B cell (primary cell): ENCODE measurements around the gene MYO5C. TPM values are rescaled to one million over a fixed set of nuclear protein-coding genes. Genes with fewer than 3 reads are reported as not detected.

Source experiments
- ATAC-seq: fragments of 200-7000 bp; cut with Tn5 transposase; one replicate; pipeline ENCODE4 v1.10.0; 2021; ENCODE audit warnings: low read depth, mild to moderate bottlenecking, moderate number of reproducible peaks, moderate library complexity
- CTCF ChIA-PET: fragments of 350-600 bp; sonication (Branson Sonifier 250); formaldehyde crosslinking; loops from one replicate; lab custom pipeline; 2021; ENCODE audit warnings: antibody characterized with exemption, inconsistent platforms; lab: Charles Lee
- POLR2A ChIA-PET: fragments of 350-600 bp; sonication (Branson Sonifier 250); formaldehyde crosslinking; loops from one replicate; lab custom pipeline; 2021; ENCODE audit warnings: antibody characterized with exemption; lab: Charles Lee
- DNase-seq: peaks from one replicate; pipeline ENCODE4 v3.0.0; 2013
- H2AFZ ChIP-seq: 2 replicates; pipeline ENCODE4 v1.6.1; 2012; ENCODE audit warnings: mild to moderate bottlenecking, low read depth, low read length; ENCODE audit not compliant: insufficient read depth, poor library complexity, severe bottlenecking
- H3K27ac ChIP-seq, 2 donors: 1 replicate in 1 of 2; 2 replicates in 1 of 2; pipeline ENCODE4 v1.5.1; 2012 to 2013; ENCODE audit warnings: low read length in 2 of 2, mild to moderate bottlenecking in 2 of 2, moderate library complexity in 1 of 2
- H3K27me3 ChIP-seq, 4 experiments: fragments of 200-600 bp in 1 of 4; sonication (generic) in 1 of 4; replicated peaks in 1 of 4; 1 replicate in 2 of 4; 2 replicates in 2 of 4; pipeline versions ENCODE4 v1.6.1 to v1.7.0; 2013 to 2016; ENCODE audit warnings: low read length in 3 of 4, mild to moderate bottlenecking in 2 of 4, mixed read lengths in 1 of 4, moderate library complexity in 1 of 4; ENCODE audit not compliant: insufficient read depth in 4 of 4, control insufficient read depth in 3 of 4; ENCODE audit errors: control extremely low read depth in 1 of 4
- H3K36me3 ChIP-seq, 2 experiments: replicated peaks in 1 of 2; 1 replicate in 1 of 2; 2 replicates in 1 of 2; pipeline versions ENCODE4 v1.6.1 to v1.7.1; 2013; ENCODE audit warnings: low read length in 1 of 2; ENCODE audit not compliant: insufficient read depth in 2 of 2, control insufficient read depth in 1 of 2; ENCODE audit errors: control extremely low read depth in 1 of 2, extremely low read depth in 1 of 2
- H3K4me1 ChIP-seq, 2 donors: fragments of 200-600 bp in 1 of 2; sonication (generic) in 1 of 2; 1 replicate in 1 of 2; 2 replicates in 1 of 2; pipeline versions ENCODE4 v1.5.1 to v1.6.1; 2013 to 2017; ENCODE audit warnings: low read length in 2 of 2; ENCODE audit not compliant: control insufficient read depth in 2 of 2, insufficient read depth in 2 of 2
- H3K4me2 ChIP-seq: replicated peaks from 2 replicates; pipeline ENCODE3; 2012; ENCODE audit warnings: mild to moderate bottlenecking, low read depth, low read length; ENCODE audit not compliant: poor library complexity, severe bottlenecking
- H3K4me3 ChIP-seq, 5 experiments: fragments of 200-600 bp in 1 of 5; sonication (generic) in 1 of 5; 1 replicate in 3 of 5; 2 replicates in 2 of 5; pipeline versions ENCODE4 v1.5.1 to v1.7.0; 2011 to 2016; ENCODE audit warnings: low read length in 4 of 5, mild to moderate bottlenecking in 4 of 5, low read depth in 2 of 5, control low read depth in 1 of 5, moderate library complexity in 1 of 5; ENCODE audit not compliant: insufficient read depth in 1 of 5; ENCODE audit errors: control extremely low read depth in 1 of 5, extremely low read depth in 1 of 5
- H3K79me2 ChIP-seq: fragments of 200-600 bp; sonication (generic); one replicate; pipeline ENCODE4 v1.6.0; 2016; ENCODE audit warnings: low read length; ENCODE audit not compliant: control insufficient read depth, insufficient read depth
- H3K9ac ChIP-seq: fragments of 200-600 bp; sonication (generic); 2 replicates; pipeline ENCODE4 v1.6.1; 2017; ENCODE audit warnings: mild to moderate bottlenecking, low read length, moderate library complexity
- H3K9me3 ChIP-seq, 3 donors: one replicate each; pipeline versions ENCODE4 v1.6.1 to v1.7.1; 2013; ENCODE audit warnings: low read length in 2 of 3; ENCODE audit not compliant: control insufficient read depth in 2 of 3, insufficient read depth in 1 of 3; ENCODE audit errors: control extremely low read depth in 1 of 3
- H4K20me1 ChIP-seq: 2 replicates; pipeline ENCODE4 v1.6.0; 2012; ENCODE audit warnings: mild to moderate bottlenecking, low read length; ENCODE audit not compliant: insufficient read depth, control insufficient read depth, poor library complexity, severe bottlenecking
- H3K27ac Mint-ChIP-seq: one replicate; pipeline ENCODE4 v1.8.0; 2021; ENCODE audit warnings: mixed read lengths
- H3K27me3 Mint-ChIP-seq: one replicate; pipeline ENCODE4 v1.8.0; 2021; ENCODE audit warnings: mixed read lengths
- H3K4me1 Mint-ChIP-seq: one replicate; pipeline ENCODE4 v1.8.0; 2021; ENCODE audit warnings: mixed read lengths
- H3K4me3 Mint-ChIP-seq: one replicate; pipeline ENCODE4 v1.8.0; 2021; ENCODE audit warnings: mixed read lengths
- H3K9me3 Mint-ChIP-seq: one replicate; pipeline ENCODE4 v1.8.0; 2022; ENCODE audit warnings: mixed read lengths; ENCODE audit not compliant: insufficient read depth
- EZH2 ChIP-seq: IDR thresholded peaks from 2 replicates; pipeline ENCODE4 v1.6.1; 2012; ENCODE audit warnings: borderline replicate concordance, low read depth, mild to moderate bottlenecking, moderate library complexity, low read length; ENCODE audit not compliant: insufficient read depth, poor library complexity, severe bottlenecking
- WGBS: methylation state at CpG from one replicate; pipeline ENCODE4 v1.1.5; 2013; ENCODE audit warnings: missing lambda C conversion rate; ENCODE audit not compliant: insufficient coverage; 5-methylcytosine and 5-hydroxymethylcytosine counted together
- intact Hi-C: fragments of 100-400 bp; cut with micrococcal nuclease; formaldehyde crosslinking; loops from one replicate; pipeline ENCODE4 v1.10.0; 2022
- polyA plus RNA-seq: library from polyadenylated mRNA; depleted of rRNA; stranded (reverse); fragments of >200 nt; gene quantifications from 2 replicates; pipeline ENCODE4 v1.2.3, GENCODE V29; 2012
- total RNA-seq, 2 donors: library from RNA; stranded (reverse); fragments of 120-200 nt in 1 of 2; gene quantifications; 1 replicate in 1 of 2; 2 replicates in 1 of 2; pipeline versions ENCODE4 v1.2.3 to v1.2.4, GENCODE V29; 2013 to 2022
- TF ChIP-seq, protein P1 (sequence below): fragments of 200-600 bp; IDR thresholded peaks from one replicate; pipeline ENCODE4 v1.8.0; 2022; ENCODE audit warnings: antibody characterized with exemption, mild to moderate bottlenecking

Gene MYO5C
- total and polyA plus RNA-seq, 2 donors (not counting 1 experiment from before 2014, with no cell fraction given): 0.54 to 4.5 TPM

DNA sequence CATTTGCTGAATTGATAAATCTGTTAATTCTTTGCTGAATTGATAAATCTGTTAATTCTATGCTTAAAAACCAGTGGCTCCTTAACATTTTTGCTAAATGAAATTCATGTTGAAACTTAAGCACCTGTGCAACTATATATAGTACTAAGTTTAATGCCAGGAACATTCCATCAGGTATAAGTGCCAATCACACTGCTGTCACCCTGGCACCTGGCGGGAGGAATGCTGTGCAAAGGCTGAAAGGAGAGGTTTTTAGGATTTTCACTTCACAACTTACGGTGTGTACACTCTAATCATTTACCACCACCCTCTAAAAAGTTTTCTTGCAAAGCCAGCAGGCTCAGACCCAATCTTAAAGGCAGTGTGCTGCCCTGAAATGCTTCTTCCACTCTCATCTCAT, 33.5 kb upstream of the MYO5C start:
- no peaks in the 10 kb centered on the region for H4K20me1 ChIP-seq
- no peak overlapping the region for H2AFZ ChIP-seq
- H3K27me3 ChIP-seq: no peaks in the 10 kb centered on the region
- no peaks in the 10 kb centered on the region for H3K79me2 ChIP-seq
- H3K36me3 ChIP-seq: peaks cover 16 to 51% of the 10 kb centered on the region in 2 experiments
- no peak overlapping the region for H3K4me3 ChIP-seq
- H3K27ac ChIP-seq: no peak overlapping the region
- no peak overlapping the region for H3K9ac ChIP-seq
- Mint-ChIP-seq H3K27me3 (no peaks in the 10 kb centered on the region), H3K4me1 (peaks cover 10% of the 10 kb centered on the region), H3K9me3 (no peaks in the 10 kb centered on the region), H3K27ac (no peak overlapping the region), H3K4me3 (no peak overlapping the region)
- 100% methylated on average over 1 of the region's 2 CpGs for WGBS
- no peak overlapping the region for H3K4me2 ChIP-seq
- peaks cover 7 to 8% of the 10 kb centered on the region in 2 donors for H3K4me1 ChIP-seq
- ChIA-PET CTCF (no interaction called here), POLR2A (no interaction called here)
- intact Hi-C loops: no loop called here
- no peak for TF ChIP-seq EZH2
- TF ChIP-seq, protein P1, sequence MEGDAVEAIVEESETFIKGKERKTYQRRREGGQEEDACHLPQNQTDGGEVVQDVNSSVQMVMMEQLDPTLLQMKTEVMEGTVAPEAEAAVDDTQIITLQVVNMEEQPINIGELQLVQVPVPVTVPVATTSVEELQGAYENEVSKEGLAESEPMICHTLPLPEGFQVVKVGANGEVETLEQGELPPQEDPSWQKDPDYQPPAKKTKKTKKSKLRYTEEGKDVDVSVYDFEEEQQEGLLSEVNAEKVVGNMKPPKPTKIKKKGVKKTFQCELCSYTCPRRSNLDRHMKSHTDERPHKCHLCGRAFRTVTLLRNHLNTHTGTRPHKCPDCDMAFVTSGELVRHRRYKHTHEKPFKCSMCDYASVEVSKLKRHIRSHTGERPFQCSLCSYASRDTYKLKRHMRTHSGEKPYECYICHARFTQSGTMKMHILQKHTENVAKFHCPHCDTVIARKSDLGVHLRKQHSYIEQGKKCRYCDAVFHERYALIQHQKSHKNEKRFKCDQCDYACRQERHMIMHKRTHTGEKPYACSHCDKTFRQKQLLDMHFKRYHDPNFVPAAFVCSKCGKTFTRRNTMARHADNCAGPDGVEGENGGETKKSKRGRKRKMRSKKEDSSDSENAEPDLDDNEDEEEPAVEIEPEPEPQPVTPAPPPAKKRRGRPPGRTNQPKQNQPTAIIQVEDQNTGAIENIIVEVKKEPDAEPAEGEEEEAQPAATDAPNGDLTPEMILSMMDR: no peak
- no peaks in the 10 kb centered on the region for H3K9me3 ChIP-seq
- DNase-seq: no peak
- ATAC-seq: no peak

DNA sequence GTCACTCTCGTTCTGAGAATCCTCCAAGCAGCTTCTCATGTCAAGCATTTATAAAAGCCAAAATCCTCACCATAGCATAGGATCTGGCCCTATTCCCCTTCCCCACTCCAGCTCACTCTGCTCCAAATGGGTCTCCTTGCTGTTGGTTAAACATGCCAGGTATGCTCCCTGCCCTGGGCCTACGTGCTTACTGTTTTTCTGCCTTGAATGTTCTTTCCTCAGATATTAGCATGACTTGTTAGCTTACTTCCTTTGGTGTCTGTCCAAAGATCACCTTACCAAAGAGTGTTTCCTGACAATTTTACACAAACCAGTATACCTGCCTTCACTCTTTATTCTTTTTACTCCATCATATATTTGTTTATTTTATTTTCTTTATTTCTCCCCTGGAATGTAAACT, 33.1 kb upstream of the MYO5C start:
- Mint-ChIP-seq H3K9me3 (no peaks in the 10 kb centered on the region), H3K4me3 (no peak overlapping the region), H3K4me1 (peaks cover 10% of the 10 kb centered on the region), H3K27me3 (no peaks in the 10 kb centered on the region), H3K27ac (no peak overlapping the region)
- ChIA-PET POLR2A (no interaction called here), CTCF (interaction anchor here (0.8 to 1.4 kb wide), 3 partner anchors 17 to 407 kb away, joined by 3 to 5 read pairs (median 3); no protein-coding TSS in a partner anchor)
- Histone ChIP-seq H3K27me3 (no peaks in the 10 kb centered on the region), H3K36me3 (peaks cover 12 to 53% of the 10 kb centered on the region in 2 experiments), H3K27ac (no peak overlapping the region), H3K79me2 (no peaks in the 10 kb centered on the region), H3K9ac (no peak overlapping the region), H3K4me1 (peaks cover 7 to 8% of the 10 kb centered on the region in 2 donors), H3K9me3 (no peaks in the 10 kb centered on the region), H2AFZ (no peak overlapping the region), H3K4me3 (no peak overlapping the region), H3K4me2 (no peak overlapping the region), H4K20me1 (no peaks in the 10 kb centered on the region)
- DNase-seq (no peak), ATAC-seq (no peak)
- 100% methylated on average over 2 of the region's 2 CpGs for WGBS
- intact Hi-C loops: no loop called here
- TF ChIP-seq, protein P1: no peak
- no peak for TF ChIP-seq EZH2
